SK-N-SH (cell line): ENCODE data around the gene ZNF484. TPM values are rescaled to one million over a fixed set of nuclear protein-coding genes. Genes with fewer than 3 reads are reported as not detected.

ENCODE experiments used
- CTCF ChIA-PET: fragments of 300-600, 350-600 bp; formaldehyde crosslinking; extraction: SDS; loops from one replicate; lab custom pipeline; 2021; lab: Yijun Ruan, JAX
- POLR2A ChIA-PET: fragments of 350-600 bp; sonication (Branson Sonifier 250); formaldehyde crosslinking; extraction: SDS; loops from one replicate; lab custom pipeline; 2020; ENCODE audit warnings: antibody characterized with exemption, inconsistent platforms; lab: Yijun Ruan, JAX
- DNase-seq: peaks from one replicate; pipeline ENCODE4 v3.0.0; 2012
- H2AFZ ChIP-seq: fragments of 200-600 bp; sonication (generic); 2 replicates; pipeline ENCODE4 v1.8.1; 2016; ENCODE audit warnings: antibody characterized with exemption, mild to moderate bottlenecking, low read depth
- H3F3A ChIP-seq: fragments of 200-600 bp; sonication (generic); replicated peaks from 2 replicates; pipeline ENCODE3; 2016; ENCODE audit warnings: antibody characterized with exemption, mild to moderate bottlenecking; ENCODE audit not compliant: insufficient read depth
- H3K27ac ChIP-seq, 2 experiments: fragments of 200-500 bp in 1 of 2; fragments of 200-600 bp in 1 of 2; sonication (Bioruptor generic) in 1 of 2; sonication (generic), shearing (Covaris generic) in 1 of 2; 2 replicates each; pipeline versions ENCODE4 v1.5.1 to v1.6.1; 2014 to 2016; ENCODE audit warnings: low read depth in 2 of 2, inconsistent platforms in 1 of 2, low read length in 1 of 2, mild to moderate bottlenecking in 1 of 2, mixed read lengths in 1 of 2
- H3K27me3 ChIP-seq: fragments of 200-600 bp; sonication (generic), shearing (Covaris generic); 2 replicates; pipeline ENCODE4 v1.6.1; 2016; ENCODE audit warnings: mixed run types; ENCODE audit not compliant: insufficient read depth
- H3K36me3 ChIP-seq, 2 experiments: fragments of 200-500 bp in 1 of 2; fragments of 200-600 bp in 1 of 2; sonication (Bioruptor generic) in 1 of 2; sonication (generic) in 1 of 2; replicated peaks in 1 of 2; 2 replicates each; pipeline versions ENCODE3 to v1.5.1; 2014 to 2016; ENCODE audit warnings: low read length in 1 of 2, mild to moderate bottlenecking in 1 of 2; ENCODE audit not compliant: insufficient read depth in 2 of 2, control insufficient read depth in 1 of 2
- H3K4me1 ChIP-seq, 2 experiments: fragments of 200-500 bp in 1 of 2; fragments of 200-600 bp in 1 of 2; sonication (Bioruptor generic) in 1 of 2; sonication (generic), shearing (Covaris generic) in 1 of 2; 2 replicates each; pipeline versions ENCODE4 v1.5.1 to v1.6.1; 2014 to 2016; ENCODE audit warnings: low read depth in 1 of 2, low read length in 1 of 2, mixed run types in 1 of 2; ENCODE audit not compliant: insufficient read depth in 2 of 2, control insufficient read depth in 1 of 2
- H3K4me2 ChIP-seq: fragments of 200-600 bp; sonication (generic), shearing (Covaris generic); 2 replicates; pipeline ENCODE4 v1.6.1; 2017; ENCODE audit warnings: mixed run types
- H3K4me3 ChIP-seq, 2 experiments: fragments of 200-500 bp in 1 of 2; fragments of 200-600 bp in 1 of 2; sonication (Bioruptor generic) in 1 of 2; sonication (generic), shearing (Covaris generic) in 1 of 2; 2 replicates each; pipeline versions ENCODE4 v1.5.1 to v1.8.1; 2014 to 2016; ENCODE audit warnings: low read depth in 2 of 2, inconsistent platforms in 1 of 2, low read length in 1 of 2, mild to moderate bottlenecking in 1 of 2, mixed read lengths in 1 of 2, moderate library complexity in 1 of 2
- H3K79me2 ChIP-seq: fragments of 200-600 bp; sonication (generic); 2 replicates; pipeline ENCODE4 v1.8.1; 2017; ENCODE audit warnings: mild to moderate bottlenecking; ENCODE audit not compliant: insufficient read depth
- H3K9ac ChIP-seq: fragments of 200-600 bp; sonication (generic); 2 replicates; pipeline ENCODE4 v1.6.1; 2017; ENCODE audit warnings: mixed run types
- H3K9me2 ChIP-seq: fragments of 200-600 bp; sonication (generic); 2 replicates; pipeline ENCODE4 v1.6.1; 2017; ENCODE audit warnings: mixed run types
- H3K9me3 ChIP-seq: fragments of 200-600 bp; sonication (generic); 2 replicates; pipeline ENCODE4 v1.6.1; 2017; ENCODE audit warnings: mixed run types, mild to moderate bottlenecking, moderate library complexity
- H4K20me1 ChIP-seq: fragments of 200-600 bp; sonication (generic); 2 replicates; pipeline ENCODE4 v1.6.1; 2017; ENCODE audit warnings: mild to moderate bottlenecking, mixed run types; ENCODE audit not compliant: insufficient read depth
- EP300 ChIP-seq, 2 experiments: IDR thresholded peaks; 2 replicates each; pipeline versions ENCODE4 v1.4.0 to v1.6.1; 2012; ENCODE audit warnings: borderline replicate concordance in 1 of 2, low read depth in 1 of 2, low read length in 1 of 2
- FOXJ3 ChIP-seq: sonication (generic); formaldehyde crosslinking; IDR thresholded peaks from 2 replicates; pipeline ENCODE4 v1.5.1; 2020; ENCODE audit warnings: mild to moderate bottlenecking, missing genetic modification reagents
- FOXM1 ChIP-seq: IDR thresholded peaks from 2 replicates; pipeline ENCODE4 v1.4.0; 2012; ENCODE audit warnings: low read depth, mild to moderate bottlenecking
- GABPA ChIP-seq: IDR thresholded peaks from 2 replicates; pipeline ENCODE4 v1.4.0; 2012; ENCODE audit warnings: low read depth, mild to moderate bottlenecking
- MXI1 ChIP-seq: IDR thresholded peaks from 2 replicates; pipeline ENCODE4 v1.6.1; 2012; ENCODE audit warnings: mild to moderate bottlenecking, low read depth, low read length, improper control_type of control experiment
- NFIC ChIP-seq: IDR thresholded peaks from 2 replicates; pipeline ENCODE4 v1.4.0; 2012; ENCODE audit warnings: borderline replicate concordance
- RAD21 ChIP-seq: IDR thresholded peaks from 2 replicates; pipeline ENCODE4 v1.6.1; 2012; ENCODE audit warnings: mild to moderate bottlenecking, low read length
- SIN3A ChIP-seq: IDR thresholded peaks from 2 replicates; pipeline ENCODE4 v1.6.1; 2012; ENCODE audit warnings: low read depth, mild to moderate bottlenecking, low read length, moderate library complexity, borderline replicate concordance
- TEAD4 ChIP-seq: IDR thresholded peaks from 2 replicates; pipeline ENCODE4 v1.4.0; 2012; ENCODE audit warnings: mild to moderate bottlenecking, borderline replicate concordance; ENCODE audit not compliant: insufficient read depth
- WGBS: methylation state at CpG from one replicate; pipeline ENCODE4 v1.1.6; 2017; ENCODE audit warnings: low lambda C conversion rate; 5-methylcytosine and 5-hydroxymethylcytosine counted together
- polyA plus RNA-seq, 3 experiments: library from polyadenylated mRNA; depleted of rRNA; stranded (reverse); fragments of >200 nt; gene quantifications; 2 replicates each; pipeline ENCODE4 v1.2.3, GENCODE V29; 2012
- TF ChIP-seq, protein P1 (sequence below): fragments of 200-600 bp; sonication (generic); IDR thresholded peaks from 2 replicates; pipeline ENCODE4 v1.6.1; 2017; ENCODE audit warnings: antibody characterized with exemption, mild to moderate bottlenecking, moderate library complexity
- TF ChIP-seq, protein P2 (sequence below): IDR thresholded peaks from 2 replicates; pipeline ENCODE4 v1.6.1; 2012; ENCODE audit warnings: mild to moderate bottlenecking, low read depth, low read length, moderate library complexity

The ZNF484 gene
- polyA plus RNA-seq, 1 of the 3 experiments (the other 2 are of a cell fraction) = 0.79 TPM

DNA sequence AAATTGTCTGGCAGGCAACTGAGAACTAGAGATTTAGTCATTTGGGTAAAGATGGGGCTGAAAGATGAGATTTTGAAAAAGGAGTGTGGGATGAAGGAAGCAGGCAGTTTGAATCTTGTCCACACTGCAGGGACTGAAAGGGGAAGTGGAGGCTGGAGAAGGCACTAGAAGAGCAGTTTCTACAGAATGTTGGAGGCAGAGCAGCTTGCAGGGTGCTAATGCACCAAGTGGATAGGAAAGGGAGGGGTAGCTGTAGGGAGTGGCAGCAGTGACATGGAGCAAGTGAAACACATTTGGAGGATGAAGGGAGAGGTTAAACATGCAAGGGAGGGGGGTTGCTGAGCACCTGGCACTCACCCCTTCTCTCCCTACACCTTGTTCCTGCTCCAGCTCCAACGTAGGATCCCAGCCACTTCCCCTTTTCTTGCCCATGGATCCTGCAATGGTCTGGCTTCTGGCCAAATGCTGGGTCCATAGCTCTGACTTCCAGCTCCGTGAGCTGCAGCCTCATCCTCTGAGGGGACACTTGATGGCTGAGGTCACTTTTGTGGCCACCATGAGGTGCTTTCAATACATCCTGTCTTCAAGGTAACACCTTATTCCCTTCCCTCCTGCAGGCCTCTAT is 39.5 kb upstream of the ZNF484 start:
- ChIA-PET CTCF (no interaction called here), POLR2A (no interaction called here)
- Histone ChIP-seq H4K20me1 (no peaks in the 10 kb centered on the region), H3F3A (no peaks in the 10 kb centered on the region), H3K4me2 (no peak overlapping the region), H3K4me3 (no peak overlapping the region), H3K36me3 (no peaks in the 10 kb centered on the region), H2AFZ (no peak overlapping the region), H3K9me3 (no peaks in the 10 kb centered on the region), H3K27me3 (no peaks in the 10 kb centered on the region)
- no peak for TF ChIP-seq GABPA
- TF ChIP-seq SIN3A = no peak
- TF ChIP-seq EP300 (IDR thresholded peaks at IDR 0.05; ENCODE audit: borderline replicate concordance in 1 of 2, low read depth in 1 of 2, low read length in 1 of 2) = no peak
- TF ChIP-seq, protein P1, sequence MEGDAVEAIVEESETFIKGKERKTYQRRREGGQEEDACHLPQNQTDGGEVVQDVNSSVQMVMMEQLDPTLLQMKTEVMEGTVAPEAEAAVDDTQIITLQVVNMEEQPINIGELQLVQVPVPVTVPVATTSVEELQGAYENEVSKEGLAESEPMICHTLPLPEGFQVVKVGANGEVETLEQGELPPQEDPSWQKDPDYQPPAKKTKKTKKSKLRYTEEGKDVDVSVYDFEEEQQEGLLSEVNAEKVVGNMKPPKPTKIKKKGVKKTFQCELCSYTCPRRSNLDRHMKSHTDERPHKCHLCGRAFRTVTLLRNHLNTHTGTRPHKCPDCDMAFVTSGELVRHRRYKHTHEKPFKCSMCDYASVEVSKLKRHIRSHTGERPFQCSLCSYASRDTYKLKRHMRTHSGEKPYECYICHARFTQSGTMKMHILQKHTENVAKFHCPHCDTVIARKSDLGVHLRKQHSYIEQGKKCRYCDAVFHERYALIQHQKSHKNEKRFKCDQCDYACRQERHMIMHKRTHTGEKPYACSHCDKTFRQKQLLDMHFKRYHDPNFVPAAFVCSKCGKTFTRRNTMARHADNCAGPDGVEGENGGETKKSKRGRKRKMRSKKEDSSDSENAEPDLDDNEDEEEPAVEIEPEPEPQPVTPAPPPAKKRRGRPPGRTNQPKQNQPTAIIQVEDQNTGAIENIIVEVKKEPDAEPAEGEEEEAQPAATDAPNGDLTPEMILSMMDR = no peak
- no peak for TF ChIP-seq TEAD4
- TF ChIP-seq, protein P2, sequence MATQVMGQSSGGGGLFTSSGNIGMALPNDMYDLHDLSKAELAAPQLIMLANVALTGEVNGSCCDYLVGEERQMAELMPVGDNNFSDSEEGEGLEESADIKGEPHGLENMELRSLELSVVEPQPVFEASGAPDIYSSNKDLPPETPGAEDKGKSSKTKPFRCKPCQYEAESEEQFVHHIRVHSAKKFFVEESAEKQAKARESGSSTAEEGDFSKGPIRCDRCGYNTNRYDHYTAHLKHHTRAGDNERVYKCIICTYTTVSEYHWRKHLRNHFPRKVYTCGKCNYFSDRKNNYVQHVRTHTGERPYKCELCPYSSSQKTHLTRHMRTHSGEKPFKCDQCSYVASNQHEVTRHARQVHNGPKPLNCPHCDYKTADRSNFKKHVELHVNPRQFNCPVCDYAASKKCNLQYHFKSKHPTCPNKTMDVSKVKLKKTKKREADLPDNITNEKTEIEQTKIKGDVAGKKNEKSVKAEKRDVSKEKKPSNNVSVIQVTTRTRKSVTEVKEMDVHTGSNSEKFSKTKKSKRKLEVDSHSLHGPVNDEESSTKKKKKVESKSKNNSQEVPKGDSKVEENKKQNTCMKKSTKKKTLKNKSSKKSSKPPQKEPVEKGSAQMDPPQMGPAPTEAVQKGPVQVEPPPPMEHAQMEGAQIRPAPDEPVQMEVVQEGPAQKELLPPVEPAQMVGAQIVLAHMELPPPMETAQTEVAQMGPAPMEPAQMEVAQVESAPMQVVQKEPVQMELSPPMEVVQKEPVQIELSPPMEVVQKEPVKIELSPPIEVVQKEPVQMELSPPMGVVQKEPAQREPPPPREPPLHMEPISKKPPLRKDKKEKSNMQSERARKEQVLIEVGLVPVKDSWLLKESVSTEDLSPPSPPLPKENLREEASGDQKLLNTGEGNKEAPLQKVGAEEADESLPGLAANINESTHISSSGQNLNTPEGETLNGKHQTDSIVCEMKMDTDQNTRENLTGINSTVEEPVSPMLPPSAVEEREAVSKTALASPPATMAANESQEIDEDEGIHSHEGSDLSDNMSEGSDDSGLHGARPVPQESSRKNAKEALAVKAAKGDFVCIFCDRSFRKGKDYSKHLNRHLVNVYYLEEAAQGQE = no peak
- no peak for TF ChIP-seq RAD21
- TF ChIP-seq NFIC = no peak
- TF ChIP-seq MXI1 = no peak
- TF ChIP-seq FOXJ3 (CRISPR knock-in tag) = no peak
- no peak for TF ChIP-seq FOXM1
- TF ChIP-seq, all 33 proteins: peak for 0
- Histone ChIP-seq H3K79me2 (no peaks in the 10 kb centered on the region), H3K9ac (no peak overlapping the region), H3K9me2 (no peaks in the 10 kb centered on the region), H3K4me1 (no peaks in the 10 kb centered on the region; a peak in 1 of 4 replicates), H3K27ac (no peak overlapping the region)
- 21% methylated on average over 2 of the region's 2 CpGs for WGBS
- DNase-seq = no peak
